ENCODE data around the gene CLVS2. TPM values are rescaled to one million over a fixed set of nuclear protein-coding genes. Genes with fewer than 3 reads are reported as not detected.

Gene CLVS2
- total RNA-seq, 6 experiments from 2014 or later: 0.02 to 0.15 TPM; not detected in 4

DNA sequence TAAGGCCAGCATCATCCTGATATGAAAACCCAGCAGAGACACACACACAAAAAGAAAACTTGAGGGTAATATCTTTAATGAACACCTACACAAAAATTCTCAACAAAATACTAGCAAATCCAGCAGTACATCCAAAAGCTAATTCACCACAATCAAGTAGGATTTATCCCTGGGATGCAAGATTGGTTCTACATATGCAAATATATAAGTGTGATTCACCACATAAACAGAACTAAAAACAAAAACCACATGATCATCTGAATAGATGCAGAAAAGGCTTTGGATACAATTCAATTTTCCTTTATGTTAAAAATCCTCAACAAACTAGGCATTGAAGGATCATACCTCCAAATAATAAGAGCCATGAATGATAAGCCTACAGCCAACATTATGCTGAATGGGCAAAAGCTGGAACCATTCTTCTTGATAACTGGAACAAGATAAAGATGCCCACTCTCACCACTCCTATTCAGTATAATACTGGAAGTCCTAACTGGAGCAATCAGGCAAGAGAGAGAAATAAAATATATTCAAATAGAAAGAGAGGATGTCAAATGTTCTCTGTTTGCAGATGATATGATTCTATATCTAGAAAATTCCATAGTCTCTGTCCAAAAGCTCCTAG lies 33.9 kb upstream of the CLVS2 start:
- H3K27me3 ChIP-seq: no peaks in the 10 kb centered on the region
- H3K9me3 ChIP-seq: no peaks in the 10 kb centered on the region
- TF ChIP-seq, protein P1, sequence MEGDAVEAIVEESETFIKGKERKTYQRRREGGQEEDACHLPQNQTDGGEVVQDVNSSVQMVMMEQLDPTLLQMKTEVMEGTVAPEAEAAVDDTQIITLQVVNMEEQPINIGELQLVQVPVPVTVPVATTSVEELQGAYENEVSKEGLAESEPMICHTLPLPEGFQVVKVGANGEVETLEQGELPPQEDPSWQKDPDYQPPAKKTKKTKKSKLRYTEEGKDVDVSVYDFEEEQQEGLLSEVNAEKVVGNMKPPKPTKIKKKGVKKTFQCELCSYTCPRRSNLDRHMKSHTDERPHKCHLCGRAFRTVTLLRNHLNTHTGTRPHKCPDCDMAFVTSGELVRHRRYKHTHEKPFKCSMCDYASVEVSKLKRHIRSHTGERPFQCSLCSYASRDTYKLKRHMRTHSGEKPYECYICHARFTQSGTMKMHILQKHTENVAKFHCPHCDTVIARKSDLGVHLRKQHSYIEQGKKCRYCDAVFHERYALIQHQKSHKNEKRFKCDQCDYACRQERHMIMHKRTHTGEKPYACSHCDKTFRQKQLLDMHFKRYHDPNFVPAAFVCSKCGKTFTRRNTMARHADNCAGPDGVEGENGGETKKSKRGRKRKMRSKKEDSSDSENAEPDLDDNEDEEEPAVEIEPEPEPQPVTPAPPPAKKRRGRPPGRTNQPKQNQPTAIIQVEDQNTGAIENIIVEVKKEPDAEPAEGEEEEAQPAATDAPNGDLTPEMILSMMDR (IDR thresholded peaks at IDR 0.05): no peak
- TF ChIP-seq POLR2A (IDR thresholded peaks at IDR 0.05): no peak
- H3K4me3 ChIP-seq: no peak overlapping the region
- no peaks in the 10 kb centered on the region for H3K4me1 ChIP-seq
- DNase-seq (no peak), ATAC-seq (no peak)
- no peak overlapping the region for H3K27ac ChIP-seq
- intact Hi-C loops (cut with DNase I): no loop called here
- no peaks in the 10 kb centered on the region for H3K36me3 ChIP-seq

DNA sequence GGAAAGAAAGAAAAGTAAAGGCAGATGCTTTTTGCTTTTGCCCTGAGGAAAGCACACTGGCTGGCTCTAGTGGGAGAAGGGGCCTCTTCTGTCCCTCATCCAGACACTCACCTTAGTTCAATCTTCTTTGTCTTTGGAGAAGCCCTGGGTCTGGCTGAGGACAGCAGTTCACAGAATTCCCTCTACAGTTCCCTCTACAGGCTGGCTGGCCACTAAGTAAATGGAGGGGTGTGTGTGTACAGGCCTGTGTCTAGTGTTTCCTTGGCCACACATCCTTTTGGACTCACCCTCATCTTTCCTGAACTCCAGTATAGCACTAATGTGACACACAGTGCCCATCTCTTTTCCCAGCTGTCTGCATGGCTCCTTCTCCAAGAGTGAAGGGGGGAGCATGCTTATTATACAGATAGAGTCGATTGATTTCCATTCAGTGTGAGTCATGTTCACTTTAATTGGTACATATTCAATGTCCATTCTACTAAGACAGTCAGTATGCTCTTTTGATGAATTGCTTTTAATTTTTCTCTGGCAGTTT lies 26.0 kb upstream of the CLVS2 start:
- H3K27ac ChIP-seq: no peak overlapping the region
- ATAC-seq (no peak), DNase-seq (no peak)
- H3K9me3 ChIP-seq: no peaks in the 10 kb centered on the region
- no peaks in the 10 kb centered on the region for H3K27me3 ChIP-seq
- 58% methylated on average over 1 of the region's 1 CpG for WGBS (ENCODE audit: insufficient coverage, low coverage, low lambda C conversion rate, missing lambda C conversion rate)
- TF ChIP-seq, protein P1 (IDR thresholded peaks at IDR 0.05): no peak
- no peak for TF ChIP-seq POLR2A (IDR thresholded peaks at IDR 0.05)
- H3K4me1 ChIP-seq: no peaks in the 10 kb centered on the region
- intact Hi-C loops (cut with DNase I): no loop called here
- H3K4me3 ChIP-seq: no peak overlapping the region
- no peaks in the 10 kb centered on the region for H3K36me3 ChIP-seq

DNA sequence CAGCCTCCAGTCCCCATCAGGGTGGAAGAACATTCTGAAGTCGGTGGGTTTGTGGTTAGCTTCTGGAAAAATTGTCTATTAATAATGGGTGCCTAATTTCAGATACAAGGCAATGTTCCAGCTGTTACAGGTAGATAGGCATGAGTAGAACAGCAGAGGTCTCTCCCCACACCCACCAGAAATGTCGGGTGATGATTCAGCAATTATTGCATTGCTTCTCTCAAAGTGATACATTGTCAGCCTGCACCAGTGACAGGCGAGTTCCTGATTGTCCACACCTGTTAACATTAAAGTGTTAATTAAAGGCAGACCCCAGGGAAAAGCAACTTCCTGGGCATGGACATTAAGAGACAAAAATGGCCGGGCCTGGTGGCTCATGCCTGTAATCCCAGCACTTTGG lies 18.9 kb upstream of the CLVS2 start:
- Histone ChIP-seq H3K36me3 (no peaks in the 10 kb centered on the region), H3K27ac (no peak overlapping the region), H3K4me1 (no peaks in the 10 kb centered on the region), H3K9me3 (no peaks in the 10 kb centered on the region), H3K27me3 (no peaks in the 10 kb centered on the region), H3K4me3 (no peak overlapping the region)
- no peak for DNase-seq
- intact Hi-C loops (cut with DNase I): no loop called here
- no peak for TF ChIP-seq POLR2A (IDR thresholded peaks at IDR 0.05)
- TF ChIP-seq, protein P1 (IDR thresholded peaks at IDR 0.05): no peak
- 31% methylated on average over 3 of the region's 4 CpGs for WGBS (ENCODE audit: insufficient coverage, low coverage, low lambda C conversion rate, missing lambda C conversion rate)
- ATAC-seq: no peak

DNA sequence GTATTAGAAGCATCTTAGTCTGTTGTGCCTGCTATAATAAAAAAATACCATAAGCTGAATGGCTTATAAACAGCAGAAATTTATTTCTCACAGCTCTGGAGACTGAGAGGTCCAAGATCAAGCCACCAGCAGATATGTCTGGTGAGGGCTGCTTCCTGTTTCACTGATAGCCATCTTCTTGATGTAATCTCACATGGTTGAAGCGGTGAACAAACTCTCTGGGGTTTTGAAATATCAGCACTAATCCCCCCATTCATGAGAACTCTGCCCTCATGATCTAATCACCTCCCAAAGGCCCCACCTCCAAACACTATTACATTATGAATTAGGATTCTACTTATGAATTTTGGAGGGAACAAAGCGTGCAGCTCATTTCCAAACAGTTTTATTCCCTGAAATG lies 11.6 kb upstream of the CLVS2 start:
- intact Hi-C loops (cut with DNase I): no loop called here
- no peaks in the 10 kb centered on the region for H3K36me3 ChIP-seq
- H3K27me3 ChIP-seq: no peaks in the 10 kb centered on the region
- no peak for DNase-seq
- no peak overlapping the region for H3K27ac ChIP-seq
- H3K4me1 ChIP-seq: no peaks in the 10 kb centered on the region
- no peak for TF ChIP-seq POLR2A (IDR thresholded peaks at IDR 0.05)
- TF ChIP-seq, protein P1 (IDR thresholded peaks at IDR 0.05): no peak
- 64% methylated on average over 1 of the region's 2 CpGs for WGBS (ENCODE audit: insufficient coverage, low coverage, low lambda C conversion rate, missing lambda C conversion rate)
- H3K9me3 ChIP-seq: no peaks in the 10 kb centered on the region
- no peak overlapping the region for H3K4me3 ChIP-seq
- no peak for ATAC-seq
